ENCODE measurements around the gene SH2D5. TPM values are rescaled to one million over a fixed set of nuclear protein-coding genes. Genes with fewer than 3 reads are reported as not detected.
"Not testable (repeated sequence)": the region's sequence is repeated elsewhere in the genome, so short reads cannot be mapped to it uniquely, and the experiment has no call there.

Gene SH2D5
- total RNA-seq, 1 experiment from 2014 or later, result 10.4 TPM

DNA sequence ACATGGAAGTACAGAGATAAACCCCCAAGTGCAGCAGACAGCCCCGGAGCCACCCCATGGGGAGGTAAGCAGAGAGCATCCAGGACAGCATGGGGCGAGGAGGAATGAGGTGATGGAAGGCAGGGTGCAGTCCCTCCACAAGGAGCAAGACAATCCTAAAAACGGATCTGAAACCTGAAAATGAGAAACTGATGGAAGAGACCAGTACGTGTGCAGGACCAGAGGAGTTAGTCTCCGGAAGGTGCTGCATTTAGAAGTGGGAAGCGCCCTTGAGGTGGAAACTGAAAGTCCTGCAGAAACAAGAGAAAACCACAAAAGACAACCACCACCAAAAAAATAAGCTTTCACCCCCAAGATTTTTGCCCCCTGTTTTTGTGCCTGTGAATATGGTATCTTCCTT lies 53.9 kb downstream of the SH2D5 start:
- Histone ChIP-seq H3K79me2 (ENCODE audit: insufficient read depth, low read length) (no peaks in the 10 kb centered on the region), H3K36me3 (ENCODE audit: control insufficient read depth in 1 of 2, insufficient read depth in 2 of 2, low read length in 2 of 2) (no peaks in the 10 kb centered on the region), H3K27me3 (ENCODE audit: insufficient read depth, low read length) (no peaks in the 10 kb centered on the region), H3K9me3 (ENCODE audit: control insufficient read depth in 1 of 2, insufficient read depth in 1 of 2, low read depth in 1 of 2, low read length in 2 of 2) (no peaks in the 10 kb centered on the region), H3K9me2 (ENCODE audit: insufficient read depth) (no peaks in the 10 kb centered on the region), H2AFZ (ENCODE audit: low read depth, low read length, poor library complexity, severe bottlenecking) (no peak overlapping the region), H3K27ac (ENCODE audit: low read depth, low read length) (no peak overlapping the region), H3K4me1 (ENCODE audit: control insufficient read depth in 1 of 2, insufficient read depth in 2 of 2, low read length in 2 of 2) (no peaks in the 10 kb centered on the region), H3K4me2 (ENCODE audit: low read length) (no peak overlapping the region), H4K20me1 (ENCODE audit: insufficient read depth) (no peaks in the 10 kb centered on the region), H3K9ac (ENCODE audit: low read length) (no peak overlapping the region), H3K4me3 (replicated peaks in 1 of 2; ENCODE audit: low read depth in 1 of 2, low read length in 2 of 2) (no peak overlapping the region)
- ChIA-PET CTCF (interaction anchor here (0.6 kb wide), 1 partner anchor 12 kb away, joined by 3 read pairs; no protein-coding TSS in a partner anchor), RAD21 (ENCODE audit: low non-redundant PET in 1 of 2, low total read pairs in 2 of 2, uncharacterized antibody in 2 of 2, unreplicated experiment in 2 of 2) (no interaction called here), POLR2A (no interaction called here)
- no TSS peak for BruUV-seq (replicated peaks)
- no peak for TF ChIP-seq POLR2AphosphoS5 (IDR thresholded peaks at IDR 0.05; ENCODE audit: low read depth, low read length)
- no peak for TF ChIP-seq POLR2A (IDR thresholded peaks at IDR 0.05; ENCODE audit: borderline replicate concordance, extremely low read depth, insufficient read depth, insufficient read length)
- no peak for TF ChIP-seq RAD21 (IDR thresholded peaks at IDR 0.05; ENCODE audit: low read depth)
- TF ChIP-seq EGR1 (IDR thresholded peaks at IDR 0.05; ENCODE audit: low read depth), result no peak
- TF ChIP-seq, protein P1, sequence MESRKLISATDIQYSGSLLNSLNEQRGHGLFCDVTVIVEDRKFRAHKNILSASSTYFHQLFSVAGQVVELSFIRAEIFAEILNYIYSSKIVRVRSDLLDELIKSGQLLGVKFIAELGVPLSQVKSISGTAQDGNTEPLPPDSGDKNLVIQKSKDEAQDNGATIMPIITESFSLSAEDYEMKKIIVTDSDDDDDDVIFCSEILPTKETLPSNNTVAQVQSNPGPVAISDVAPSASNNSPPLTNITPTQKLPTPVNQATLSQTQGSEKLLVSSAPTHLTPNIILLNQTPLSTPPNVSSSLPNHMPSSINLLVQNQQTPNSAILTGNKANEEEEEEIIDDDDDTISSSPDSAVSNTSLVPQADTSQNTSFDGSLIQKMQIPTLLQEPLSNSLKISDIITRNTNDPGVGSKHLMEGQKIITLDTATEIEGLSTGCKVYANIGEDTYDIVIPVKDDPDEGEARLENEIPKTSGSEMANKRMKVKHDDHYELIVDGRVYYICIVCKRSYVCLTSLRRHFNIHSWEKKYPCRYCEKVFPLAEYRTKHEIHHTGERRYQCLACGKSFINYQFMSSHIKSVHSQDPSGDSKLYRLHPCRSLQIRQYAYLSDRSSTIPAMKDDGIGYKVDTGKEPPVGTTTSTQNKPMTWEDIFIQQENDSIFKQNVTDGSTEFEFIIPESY (IDR thresholded peaks at IDR 0.05; ENCODE audit: extremely low read depth, insufficient replicate concordance, low read length), result no peak
- no peak for TF ChIP-seq TCF7L2 (IDR thresholded peaks at IDR 0.05; ENCODE audit: borderline replicate concordance, extremely low read depth, insufficient read depth, insufficient read length)
- ATAC-seq, result no peak
- no peak for DNase-seq (ENCODE audit: low read depth, low spot score)
- intact Hi-C loops (cut with micrococcal nuclease), result no loop called here

DNA sequence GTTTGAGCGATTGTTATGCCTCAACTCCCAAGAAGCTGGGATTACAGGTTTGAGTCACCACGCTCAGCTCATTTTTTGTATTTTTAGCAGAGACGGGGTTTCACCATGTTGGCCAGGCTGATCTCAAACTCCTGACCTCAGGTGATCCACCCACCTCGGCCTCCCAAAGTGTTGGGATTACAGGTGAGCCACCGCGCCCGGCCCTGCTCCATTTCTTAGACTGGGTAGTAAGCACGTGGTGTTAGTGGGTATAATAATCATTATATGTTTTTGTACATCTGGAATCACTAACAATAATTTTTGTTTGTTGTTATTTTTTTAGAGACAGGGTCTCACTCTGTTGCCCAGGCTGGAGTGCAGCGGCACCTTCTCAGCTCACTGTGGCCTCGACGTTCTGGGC lies 58.9 kb downstream of the SH2D5 start:
- H3K36me3 ChIP-seq (ENCODE audit: control insufficient read depth in 1 of 2, insufficient read depth in 2 of 2, low read length in 2 of 2); DNase-seq (ENCODE audit: low read depth, low spot score); H3K27me3 ChIP-seq (ENCODE audit: insufficient read depth, low read length); RAD21 ChIA-PET (ENCODE audit: low non-redundant PET in 1 of 2, low total read pairs in 2 of 2, uncharacterized antibody in 2 of 2, unreplicated experiment in 2 of 2); H3K9me3 ChIP-seq (ENCODE audit: control insufficient read depth in 1 of 2, insufficient read depth in 1 of 2, low read depth in 1 of 2, low read length in 2 of 2); intact Hi-C loops (cut with micrococcal nuclease); H4K20me1 ChIP-seq (ENCODE audit: insufficient read depth); BruUV-seq (replicated peaks); H3K79me2 ChIP-seq (ENCODE audit: insufficient read depth, low read length); POLR2A ChIA-PET; ATAC-seq; H3K4me1 ChIP-seq (ENCODE audit: control insufficient read depth in 1 of 2, insufficient read depth in 2 of 2, low read length in 2 of 2); H3K9me2 ChIP-seq (ENCODE audit: insufficient read depth); H3K4me3 ChIP-seq (replicated peaks in 1 of 2; ENCODE audit: low read depth in 1 of 2, low read length in 2 of 2); CTCF ChIA-PET; H3K27ac ChIP-seq (ENCODE audit: low read depth, low read length); H3K9ac ChIP-seq (ENCODE audit: low read length); H3K4me2 ChIP-seq (ENCODE audit: low read length); H2AFZ ChIP-seq (ENCODE audit: low read depth, low read length, poor library complexity, severe bottlenecking): not testable (repeated sequence)
